ENCODE data around the gene IGFBP4.

IGFBP4 gene

GRCh38 chr17:40471846-40472732, 28.8 kb downstream of the IGFBP4 start:
- DNase-seq (ENCODE audit: low read depth in 2 of 2), result no peak

- DNase-seq (ENCODE audit: low read depth in 2 of 2), result no peak
Observed at GRCh38 chr17:40472733-40473452, 29.6 kb downstream of the IGFBP4 start.

- no peak for DNase-seq (ENCODE audit: low read depth in 2 of 2)
Observed at GRCh38 chr17:40473573-40474365, 30.5 kb downstream of the IGFBP4 start.

- no peak for DNase-seq (ENCODE audit: low read depth in 2 of 2)
Observed at GRCh38 chr17:40474419-40475002, 31.3 kb downstream of the IGFBP4 start.

- DNase-seq (ENCODE audit: low read depth in 2 of 2), result no peak
Observed at GRCh38 chr17:40475234-40475908, 32.1 kb downstream of the IGFBP4 start.

GRCh38 chr17:40477796-40478195, 34.5 kb downstream of the IGFBP4 start:
- no peak for DNase-seq (ENCODE audit: low read depth in 2 of 2)

- DNase-seq (ENCODE audit: low read depth in 2 of 2), result no peak
Observed at GRCh38 chr17:40478486-40478885, 35.2 kb downstream of the IGFBP4 start.

GRCh38 chr17:40479754-40480480, 36.7 kb downstream of the IGFBP4 start:
- no peak for DNase-seq (ENCODE audit: low read depth in 2 of 2)

- DNase-seq (ENCODE audit: low read depth in 2 of 2), result peak; percentile 42
Observed at GRCh38 chr17:40480501-40481003, 37.3 kb downstream of the IGFBP4 start.

- DNase-seq (ENCODE audit: low read depth in 2 of 2), result no peak
Observed at GRCh38 chr17:40481106-40481505, 37.9 kb downstream of the IGFBP4 start.

GRCh38 chr17:40482722-40483121, 39.5 kb downstream of the IGFBP4 start:
- no peak for DNase-seq (ENCODE audit: low read depth in 2 of 2)

GRCh38 chr17:40483679-40484078, 40.4 kb downstream of the IGFBP4 start:
- DNase-seq (ENCODE audit: low read depth in 2 of 2), result no peak

GRCh38 chr17:40484285-40484972, 41.2 kb downstream of the IGFBP4 start:
- DNase-seq (ENCODE audit: low read depth in 2 of 2), result no peak

GRCh38 chr17:40484973-40485530, 41.8 kb downstream of the IGFBP4 start:
- DNase-seq (ENCODE audit: low read depth in 2 of 2), result no peak

GRCh38 chr17:40485851-40486521, 42.7 kb downstream of the IGFBP4 start:
- DNase-seq (ENCODE audit: low read depth in 2 of 2), result no peak

GRCh38 chr17:40486522-40487370, 43.5 kb downstream of the IGFBP4 start:
- DNase-seq (ENCODE audit: low read depth in 2 of 2), result no peak

GRCh38 chr17:40487371-40488020, 44.2 kb downstream of the IGFBP4 start:
- no peak for DNase-seq (ENCODE audit: low read depth in 2 of 2)

All from stimulated activated CD8-positive, alpha-beta memory T cell treated with anti-CD3 and anti-CD28 coated beads, Interleukin-2, amount 100 ng/mL, for 1 hour (primary cell).